Esophagus squamous epithelium (tissue), 5 donors: Measurements from ENCODE around the gene GLRX5. TPM values are rescaled to one million over a fixed set of nuclear protein-coding genes. Genes with fewer than 3 reads are reported as not detected.

ENCODE experiments used
- DNase-seq: peaks from one replicate; lab custom pipeline; 2025; lab: John Stamatoyannopoulos, UW
- H3K27ac ChIP-seq, 4 donors: fragments of 200-600 bp; sonication (generic); one replicate each; pipeline ENCODE4 v1.5.1; 2016 to 2019; ENCODE audit warnings: mild to moderate bottlenecking in 1 of 4
- H3K27me3 ChIP-seq, 4 donors: fragments of 200-600 bp; sonication (generic); 1 replicate in 3 of 4; 2 replicates in 1 of 4; pipeline versions ENCODE4 v1.5.1 to v1.6.0; 2017 to 2021; ENCODE audit warnings: antibody characterized with exemption in 1 of 4
- H3K36me3 ChIP-seq, 3 donors: fragments of 200-600 bp; sonication (generic); one replicate each; pipeline ENCODE4 v1.5.1; 2016 to 2019
- H3K4me1 ChIP-seq, 3 donors: fragments of 200-600 bp; sonication (generic); one replicate each; pipeline ENCODE4 v1.5.1; 2017 to 2019
- H3K4me3 ChIP-seq, 4 donors: fragments of 200-600 bp; sonication (generic); 1 replicate in 3 of 4; 2 replicates in 1 of 4; pipeline ENCODE4 v1.5.1; 2016 to 2019; ENCODE audit warnings: mild to moderate bottlenecking in 2 of 4, moderate library complexity in 1 of 4
- H3K9me3 ChIP-seq, 3 donors: fragments of 200-600 bp; sonication (generic); one replicate each; pipeline ENCODE4 v1.5.1; 2016 to 2019
- CTCF ChIP-seq, 6 experiments: fragments of 450-650 bp in 4 of 6; fragments of 200-600 bp in 2 of 6; sonication (generic) in 2 of 6; IDR thresholded peaks; one replicate each; pipeline ENCODE4 v1.5.1; 2016 to 2019; ENCODE audit warnings: antibody characterized with exemption in 6 of 6, mild to moderate bottlenecking in 4 of 6, moderate library complexity in 4 of 6
- POLR2A ChIP-seq, 4 donors: fragments of 450-650 bp; IDR thresholded peaks; one replicate each; pipeline ENCODE4 v1.6.1; 2017; ENCODE audit warnings: antibody characterized with exemption in 4 of 4, mild to moderate bottlenecking in 4 of 4, moderate library complexity in 3 of 4
- WGBS, 2 donors: methylation state at CpG; one replicate each; pipeline ENCODE4 v1.1.5; 2018; 5-methylcytosine and 5-hydroxymethylcytosine counted together
- intact Hi-C: fragments of 100-400 bp; cut with DNase I; formaldehyde crosslinking; loops from one replicate; pipeline ENCODE4 v1.15.0; 2022
- total RNA-seq, 4 donors: library from RNA; depleted of rRNA; stranded (reverse); fragments of >200 nt; gene quantifications; one replicate each; pipeline ENCODE4 v1.1.0, GENCODE V29; 2016
- donor health status: DM: yes; HTN: yes; CAD: no.

GLRX5 gene
- total RNA-seq, 4 donors from 2014 or later: 14.4 to 40.1 (median 32.6) TPM

DNA sequence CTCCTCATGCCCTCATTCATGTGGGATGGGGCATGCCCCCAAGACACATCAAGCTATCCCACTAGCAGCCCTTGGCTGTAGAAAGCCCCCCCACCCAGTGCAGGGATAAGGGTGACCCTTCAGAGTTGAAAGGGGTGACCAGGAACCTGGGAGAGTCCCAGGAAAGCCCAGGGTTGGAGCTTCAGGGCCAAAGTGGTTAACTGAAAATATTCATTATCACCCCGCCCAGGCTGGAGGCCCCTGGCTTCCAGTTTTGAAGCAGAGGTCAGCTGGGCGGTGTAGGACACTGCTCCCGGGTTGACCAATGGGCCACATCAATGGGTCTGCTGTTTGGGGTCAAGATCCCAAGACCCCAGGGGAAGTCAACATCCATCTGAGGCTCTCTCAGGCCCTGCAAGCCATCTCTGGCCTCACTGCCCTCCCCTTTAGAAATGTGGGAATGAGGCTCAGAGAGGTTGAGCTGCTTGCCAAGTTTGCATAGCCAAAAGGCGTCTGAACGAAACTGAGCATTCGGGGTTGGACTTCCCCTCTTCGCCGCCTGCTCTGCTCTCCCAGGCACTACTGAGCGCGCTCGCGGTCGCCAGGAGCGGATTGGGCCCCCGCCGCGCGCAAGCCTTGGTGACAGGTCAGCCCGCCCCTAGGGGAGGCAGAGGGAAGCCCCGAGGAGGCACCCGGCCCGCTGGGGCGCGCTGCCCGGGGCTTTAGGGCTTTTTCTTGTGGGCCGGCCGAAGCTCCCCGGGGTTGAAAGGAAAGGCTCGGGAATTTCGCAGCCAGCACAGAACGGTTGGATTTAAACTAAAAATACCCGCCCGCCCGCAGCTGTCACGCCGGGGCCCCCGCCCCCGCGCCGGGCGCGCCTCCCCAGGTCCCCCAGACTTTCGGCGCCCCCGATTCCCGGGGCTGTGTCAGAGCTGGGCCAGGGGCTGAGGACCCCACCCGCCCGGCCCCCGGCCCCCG lies 19.0 kb upstream of the GLRX5 start:
- intact Hi-C loops: no loop called here
- H3K9me3 ChIP-seq: no peaks in the 10 kb centered on the region
- no peaks in the 10 kb centered on the region for H3K36me3 ChIP-seq
- 6% methylated on average over 7 of the region's 50 CpGs; no CpG with 5 or more reads in 1 of the 2 donors for WGBS, 2 donors
- DNase-seq: no peak
- peak overlapping the region; percentile 75 to 93 (median 86) for H3K27ac ChIP-seq
- H3K27me3 ChIP-seq: peaks cover 0 to 35% (median 0%) of the 10 kb centered on the region in 4 donors
- H3K4me3 ChIP-seq: peak overlapping the region; percentile 51 to 85 (median 68)
- peaks cover 54 to 94% (median 60%) of the 10 kb centered on the region in 3 donors for H3K4me1 ChIP-seq
- TF ChIP-seq CTCF (IDR thresholded peaks at IDR 0.05): peak in 4 of 6 experiments; percentile 34 to 45 (median 38)
- peak in 1 of 4 donors; percentile 28 for TF ChIP-seq POLR2A (IDR thresholded peaks at IDR 0.05)

- Histone ChIP-seq H3K4me1 (peaks cover 54 to 93% (median 60%) of the 10 kb centered on the region in 3 donors), H3K36me3 (no peaks in the 10 kb centered on the region), H3K9me3 (no peaks in the 10 kb centered on the region), H3K27me3 (peaks cover 0 to 35% (median 0%) of the 10 kb centered on the region in 4 donors), H3K27ac (peak within 1 kb of the TSS; percentile 75 to 93 (median 86)), H3K4me3 (peak within 1 kb of the TSS; percentile 51 to 85 (median 68))
- DNase-seq: no peak
- TF ChIP-seq POLR2A (IDR thresholded peaks at IDR 0.05) (peak in 1 of 4 donors; percentile 43), CTCF (IDR thresholded peaks at IDR 0.05) (no peak)
- WGBS, 2 donors: 0 to 31% methylated on average over 5 to 14 of the region's 60 CpGs
- intact Hi-C loops: no loop called here
Observed at GRCh38 chr14:95516554-95517181, 18.2 kb upstream of the GLRX5 start, which contains the start of gene SYNE3. Gene SYNE3 (minus strand): TSS chr14:95516650. CDS start chr14:95475821, 40,829 bp downstream.

GRCh38 chr14:95518045-95518751 lies 16.7 kb upstream of the GLRX5 start:
- peaks cover 54 to 88% (median 59%) of the 10 kb centered on the region in 3 donors for H3K4me1 ChIP-seq
- intact Hi-C loops: no loop called here

GRCh38 chr14:95519699-95520098 lies 15.2 kb upstream of the GLRX5 start:
- 0 to 11% methylated on average over 6 of the region's 6 CpGs for WGBS, 2 donors
- Histone ChIP-seq H3K27ac (peak overlapping the region; percentile 51 to 93 (median 73)), H3K4me3 (no peak overlapping the region), H3K27me3 (peaks cover 0 to 25% (median 0%) of the 10 kb centered on the region in 4 donors), H3K4me1 (peaks cover 49 to 88% (median 60%) of the 10 kb centered on the region in 3 donors), H3K9me3 (no peaks in the 10 kb centered on the region), H3K36me3 (no peaks in the 10 kb centered on the region)
- peak; percentile 40 for DNase-seq
- intact Hi-C loops: no loop called here
- TF ChIP-seq POLR2A (IDR thresholded peaks at IDR 0.05): no peak
- no peak for TF ChIP-seq CTCF (IDR thresholded peaks at IDR 0.05)

More at GRCh38 chr14:95518045-95518751, 16.7 kb upstream of the GLRX5 start:
- Histone ChIP-seq H3K27me3 (peaks cover 0 to 35% (median 0%) of the 10 kb centered on the region in 4 donors), H3K36me3 (no peaks in the 10 kb centered on the region), H3K4me3 (no peak overlapping the region), H3K27ac (peak overlapping the region in 3 of 4 donors; percentile 55 to 93 (median 91)), H3K9me3 (no peaks in the 10 kb centered on the region)
- TF ChIP-seq CTCF (IDR thresholded peaks at IDR 0.05) (no peak), POLR2A (IDR thresholded peaks at IDR 0.05) (no peak)
- no peak for DNase-seq
- 35 to 40% methylated on average over 8 of the region's 8 CpGs for WGBS, 2 donors
